Measurements from ENCODE around the gene BUD13.
"Not testable (repeated sequence)": the region's sequence is repeated elsewhere in the genome, so short reads cannot be mapped to it uniquely, and the experiment has no call there.

BUD13 gene

GRCh38 chr11:116792144-116792868 is 19.5 kb upstream of the BUD13 start:
- FAIRE-seq = no peak

- FAIRE-seq = no peak
Observed at GRCh38 chr11:116791813-116792143, 19.0 kb upstream of the BUD13 start, which contains the start of gene APOA5. Gene APOA5, minus strand, starts transcription at chr11:116791879. Its CDS starts 19 bp downstream, at chr11:116791860.

- FAIRE-seq = no peak
Observed at GRCh38 chr11:116791002-116791812, 18.4 kb upstream of the BUD13 start.

GRCh38 chr11:116790167-116791001 is 17.6 kb upstream of the BUD13 start:
- FAIRE-seq = no peak

GRCh38 chr11:116788975-116789374 is 16.2 kb upstream of the BUD13 start:
- FAIRE-seq = no peak

GRCh38 chr11:116788534-116788933 is 15.7 kb upstream of the BUD13 start:
- FAIRE-seq = no peak

GRCh38 chr11:116787786-116788486 is 15.1 kb upstream of the BUD13 start, which contains the start of gene ZPR1:
Gene ZPR1, minus strand, starts transcription at chr11:116788023. Its CDS starts 33 bp downstream, at chr11:116787990.
- no peak for FAIRE-seq

GRCh38 chr11:116787436-116787785 is 14.6 kb upstream of the BUD13 start:
- no peak for FAIRE-seq

GRCh38 chr11:116786966-116787365 is 14.2 kb upstream of the BUD13 start:
- no peak for FAIRE-seq

GRCh38 chr11:116786326-116786725 is 13.5 kb upstream of the BUD13 start:
- FAIRE-seq = no peak

GRCh38 chr11:116782728-116783127 is 9.9 kb upstream of the BUD13 start:
- no peak for FAIRE-seq

GRCh38 chr11:116778556-116778955 is 5.8 kb upstream of the BUD13 start:
- no peak for FAIRE-seq

GRCh38 chr11:116777056-116777455 is 4.3 kb upstream of the BUD13 start:
- no peak for FAIRE-seq

GRCh38 chr11:116776522-116776984 is 3.8 kb upstream of the BUD13 start:
- no peak for FAIRE-seq

- no peak for FAIRE-seq
Observed at GRCh38 chr11:116775975-116776374, 3.2 kb upstream of the BUD13 start.

- no peak for FAIRE-seq
Observed at GRCh38 chr11:116774661-116775060, 1.9 kb upstream of the BUD13 start.

GRCh38 chr11:116773203-116774097 is 663 bp upstream of the BUD13 start:
- FAIRE-seq = no peak

GRCh38 chr11:116771935-116772334 is 852 bp downstream of the BUD13 start:
- FAIRE-seq = no peak

- no peak for FAIRE-seq
Observed at GRCh38 chr11:116762132-116762531, 10.7 kb downstream of the BUD13 start.

GRCh38 chr11:116756044-116756443 is 16.7 kb downstream of the BUD13 start:
- FAIRE-seq = not testable (repeated sequence)

- FAIRE-seq = no peak
Observed at GRCh38 chr11:116750070-116750718, 22.6 kb downstream of the BUD13 start.
